HepG2 (cell line): Measurements from ENCODE around the gene BPIFB2. TPM values are rescaled to one million over a fixed set of nuclear protein-coding genes. Genes with fewer than 3 reads are reported as not detected.

Source experiments
- ATF4 ChIP-seq, 2 experiments: fragments of 450-650 bp in 1 of 2; sonication (generic) in 1 of 2; formaldehyde crosslinking; IDR thresholded peaks; 2 replicates each; pipeline versions ENCODE4 v1.5.0 to v1.8.0; 2020 to 2022; ENCODE audit warnings: mild to moderate bottlenecking in 1 of 2, missing genetic modification reagents in 1 of 2
- CCAR2 ChIP-seq: fragments of 200-400 bp; formaldehyde crosslinking; optimal IDR thresholded peaks from 2 replicates; pipeline ENCODE3; 2018; ENCODE audit warnings: low read depth, mild to moderate bottlenecking, low read length, moderate library complexity
- CEBPG ChIP-seq: IDR thresholded peaks from 2 replicates; pipeline ENCODE4 v1.6.1; 2016
- GZF1 ChIP-seq: sonication (generic); formaldehyde crosslinking; IDR thresholded peaks from 2 replicates; pipeline ENCODE4 v1.5.1; 2020; ENCODE audit warnings: mild to moderate bottlenecking, missing genetic modification reagents
- JUND ChIP-seq: sonication (generic); formaldehyde crosslinking; IDR thresholded peaks from 2 replicates; pipeline ENCODE4 v1.8.0; 2022; ENCODE audit warnings: mild to moderate bottlenecking, missing genetic modification reagents
- PREB ChIP-seq: sonication (generic); formaldehyde crosslinking; IDR thresholded peaks from 2 replicates; pipeline ENCODE4 v1.4.0; 2020; ENCODE audit warnings: missing genetic modification reagents
- RERE ChIP-seq: IDR thresholded peaks from 2 replicates; pipeline ENCODE4 v1.6.1; 2016; ENCODE audit warnings: low read depth, missing genetic modification reagents, missing compliant biosample characterization
- SP2 ChIP-seq: sonication (generic); formaldehyde crosslinking; IDR thresholded peaks from 2 replicates; pipeline ENCODE4 v1.5.1; 2020; ENCODE audit warnings: mild to moderate bottlenecking, missing genetic modification reagents
- XBP1 ChIP-seq: sonication (generic); formaldehyde crosslinking; IDR thresholded peaks from 2 replicates; pipeline ENCODE4 v1.5.0; 2020; ENCODE audit warnings: missing genetic modification reagents
- ZBTB14 ChIP-seq: sonication (generic); formaldehyde crosslinking; IDR thresholded peaks from 2 replicates; pipeline ENCODE4 v1.4.0; 2020; ENCODE audit warnings: missing genetic modification reagents
- ZEB1 ChIP-seq: IDR thresholded peaks from 2 replicates; pipeline ENCODE4 v1.6.1; 2012; ENCODE audit warnings: mild to moderate bottlenecking, low read depth, inconsistent platforms; ENCODE audit not compliant: insufficient replicate concordance
- ZFP90 ChIP-seq: sonication (generic); formaldehyde crosslinking; IDR thresholded peaks from 2 replicates; pipeline ENCODE4 v1.8.0; 2022; ENCODE audit warnings: missing genetic modification reagents, mild to moderate bottlenecking, inconsistent platforms, borderline replicate concordance
- ZNF891 ChIP-seq: sonication (generic); formaldehyde crosslinking; IDR thresholded peaks from 2 replicates; pipeline ENCODE4 v1.5.0; 2020; ENCODE audit warnings: mild to moderate bottlenecking, missing genetic modification reagents
- polyA plus RNA-seq, 8 experiments: library from polyadenylated mRNA; depleted of rRNA in 3 of 8; stranded (reverse) in 7 of 8; unstranded in 1 of 8; fragments of >200 nt; fragmentation: Illumina TruSeq in 4 of 8; extraction: Trizol in 4 of 8; gene quantifications; 2 replicates each; pipeline versions ENCODE4 v1.2.1 to v1.2.3, GENCODE V29; 2011 to 2016; ENCODE audit warnings: low read depth in 4 of 8, missing spikeins in 1 of 8, mixed read lengths in 1 of 8; ENCODE audit not compliant: insufficient read depth in 1 of 8
- total RNA-seq, 5 experiments: library from RNA; depleted of rRNA; stranded (reverse); fragments of >200 nt; fragmentation: Illumina TruSeq; extraction: Trizol; gene quantifications; 2 replicates each; pipeline ENCODE4 v1.2.3, GENCODE V29; 2016; ENCODE audit warnings: low read depth in 1 of 5
- TF ChIP-seq, protein P1 (sequence below): IDR thresholded peaks from 2 replicates; pipeline ENCODE4 v1.6.1; 2016; ENCODE audit warnings: missing compliant biosample characterization, missing genetic modification reagents, borderline replicate concordance
- TF ChIP-seq, protein P2 (sequence below): sonication (generic); formaldehyde crosslinking; IDR thresholded peaks from 2 replicates; pipeline ENCODE4 v1.5.0; 2020; ENCODE audit warnings: missing genetic modification reagents

BPIFB2 gene
- total and polyA plus RNA-seq, 2 of the 13 experiments (the other 11 are each of a cell fraction or from before 2014, with no cell fraction given): 54.5 to 902 TPM

- TF ChIP-seq, protein P1, sequence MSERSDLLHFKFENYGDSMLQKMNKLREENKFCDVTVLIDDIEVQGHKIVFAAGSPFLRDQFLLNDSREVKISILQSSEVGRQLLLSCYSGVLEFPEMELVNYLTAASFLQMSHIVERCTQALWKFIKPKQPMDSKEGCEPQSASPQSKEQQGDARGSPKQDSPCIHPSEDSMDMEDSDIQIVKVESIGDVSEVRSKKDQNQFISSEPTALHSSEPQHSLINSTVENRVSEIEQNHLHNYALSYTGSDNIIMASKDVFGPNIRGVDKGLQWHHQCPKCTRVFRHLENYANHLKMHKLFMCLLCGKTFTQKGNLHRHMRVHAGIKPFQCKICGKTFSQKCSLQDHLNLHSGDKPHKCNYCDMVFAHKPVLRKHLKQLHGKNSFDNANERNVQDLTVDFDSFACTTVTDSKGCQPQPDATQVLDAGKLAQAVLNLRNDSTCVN (CRISPR knock-in tag): peak; percentile 52; the same call in 1 of the 2 replicates
- TF ChIP-seq, protein P2, sequence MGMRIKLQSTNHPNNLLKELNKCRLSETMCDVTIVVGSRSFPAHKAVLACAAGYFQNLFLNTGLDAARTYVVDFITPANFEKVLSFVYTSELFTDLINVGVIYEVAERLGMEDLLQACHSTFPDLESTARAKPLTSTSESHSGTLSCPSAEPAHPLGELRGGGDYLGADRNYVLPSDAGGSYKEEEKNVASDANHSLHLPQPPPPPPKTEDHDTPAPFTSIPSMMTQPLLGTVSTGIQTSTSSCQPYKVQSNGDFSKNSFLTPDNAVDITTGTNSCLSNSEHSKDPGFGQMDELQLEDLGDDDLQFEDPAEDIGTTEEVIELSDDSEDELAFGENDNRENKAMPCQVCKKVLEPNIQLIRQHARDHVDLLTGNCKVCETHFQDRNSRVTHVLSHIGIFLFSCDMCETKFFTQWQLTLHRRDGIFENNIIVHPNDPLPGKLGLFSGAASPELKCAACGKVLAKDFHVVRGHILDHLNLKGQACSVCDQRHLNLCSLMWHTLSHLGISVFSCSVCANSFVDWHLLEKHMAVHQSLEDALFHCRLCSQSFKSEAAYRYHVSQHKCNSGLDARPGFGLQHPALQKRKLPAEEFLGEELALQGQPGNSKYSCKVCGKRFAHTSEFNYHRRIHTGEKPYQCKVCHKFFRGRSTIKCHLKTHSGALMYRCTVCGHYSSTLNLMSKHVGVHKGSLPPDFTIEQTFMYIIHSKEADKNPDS (CRISPR knock-in tag): no peak
- TF ChIP-seq SP2 (peak; percentile 48; the same call in 1 of the 2 replicates), JUND (CRISPR knock-in tag) (no peak; the same call in none of the 2 replicates), ZNF891 (CRISPR knock-in tag) (peak; percentile 86), ATF4 (CRISPR knock-in tag; IDR thresholded peaks at IDR 0.05) (peak in 1 of 2 experiments; percentile 81; a peak in 2 of 4 replicates), CEBPG (CRISPR knock-in tag) (peak; percentile 67), ZBTB14 (CRISPR knock-in tag) (no peak; the same call in 1 of the 2 replicates), ZFP90 (CRISPR knock-in tag) (peak; percentile 82; the same call in 1 of the 2 replicates), XBP1 (peak; percentile 97; the same call in 1 of the 2 replicates), GZF1 (no peak), ZEB1 (peak; percentile 93), CCAR2 (no peak), PREB (CRISPR knock-in tag) (no peak), RERE (CRISPR knock-in tag) (no peak; the same call in 1 of the 2 replicates)
Measured at GRCh38 chr20:33007376-33008335, at the start of gene BPIFB2 (continued).
